ENCODE measurements around the gene ACTR5. TPM values are rescaled to one million over a fixed set of nuclear protein-coding genes. Genes with fewer than 3 reads are reported as not detected.

The ACTR5 gene
- polyA plus RNA-seq, 1 donor from 2014 or later: 23.3 TPM

GRCh38 chr20:38700141-38700540 lies 48.1 kb upstream of the ACTR5 start:
- H3K9me2 ChIP-seq (ENCODE audit: insufficient read depth, low read length): no peaks in the 10 kb centered on the region
- no peaks in the 10 kb centered on the region for H3K27me3 ChIP-seq (ENCODE audit: insufficient read depth, low read depth, low read length)
- H3K4me2 ChIP-seq (ENCODE audit: low read length): no peak overlapping the region
- no peaks in the 10 kb centered on the region for H3K79me2 ChIP-seq (replicated peaks; ENCODE audit: insufficient read depth, low read length)
- H3K27ac ChIP-seq (ENCODE audit: low read length): no peak overlapping the region
- no peak overlapping the region for H3K4me3 ChIP-seq (ENCODE audit: low read length)
- no peak for TF ChIP-seq MXI1 (conservative IDR thresholded peaks at IDR 0.05; ENCODE audit: poor library complexity, severe bottlenecking)
- TF ChIP-seq EP300 (conservative IDR thresholded peaks at IDR 0.05; ENCODE audit: poor library complexity, severe bottlenecking): no peak
- no peak for TF ChIP-seq CTCF (IDR thresholded peaks at IDR 0.05; ENCODE audit: poor library complexity, severe bottlenecking)
- no peak for TF ChIP-seq TAF1 (IDR thresholded peaks at IDR 0.05; ENCODE audit: low read depth)
- no peak for TF ChIP-seq POLR2AphosphoS5 (IDR thresholded peaks at IDR 0.05)
- TF ChIP-seq EZH2 (IDR thresholded peaks at IDR 0.05; ENCODE audit: borderline replicate concordance, insufficient read depth, low read length, poor library complexity, severe bottlenecking): no peak
- TF ChIP-seq REST (IDR thresholded peaks at IDR 0.05; ENCODE audit: borderline replicate concordance): no peak
- no peak for TF ChIP-seq SMC3 (conservative IDR thresholded peaks at IDR 0.05; ENCODE audit: poor library complexity)
- TF ChIP-seq RAD21 (conservative IDR thresholded peaks at IDR 0.05): no peak
- H3K36me3 ChIP-seq (ENCODE audit: insufficient read depth, low read length): no peaks in the 10 kb centered on the region
- no peak overlapping the region for H3K9ac ChIP-seq (ENCODE audit: low read length)
- H3F3A ChIP-seq (ENCODE audit: insufficient read depth, low read length, poor library complexity, severe bottlenecking): no peaks in the 10 kb centered on the region
- H3K9me3 ChIP-seq (ENCODE audit: low read length): no peaks in the 10 kb centered on the region
- no peaks in the 10 kb centered on the region for H4K20me1 ChIP-seq (ENCODE audit: insufficient read depth)
- H2AFZ ChIP-seq (ENCODE audit: low read depth, low read length): no peak overlapping the region

GRCh38 chr20:38700926-38701325 lies 47.3 kb upstream of the ACTR5 start:
- H3K27ac ChIP-seq (ENCODE audit: low read length): no peak overlapping the region
- H3K9me2 ChIP-seq (ENCODE audit: insufficient read depth, low read length): no peaks in the 10 kb centered on the region
- H3K9ac ChIP-seq (ENCODE audit: low read length): no peak overlapping the region
- H2AFZ ChIP-seq (ENCODE audit: low read depth, low read length): no peak overlapping the region
- H3F3A ChIP-seq (ENCODE audit: insufficient read depth, low read length, poor library complexity, severe bottlenecking): no peaks in the 10 kb centered on the region
- H3K4me2 ChIP-seq (ENCODE audit: low read length): no peak overlapping the region
- H3K79me2 ChIP-seq (replicated peaks; ENCODE audit: insufficient read depth, low read length): no peaks in the 10 kb centered on the region
- H3K9me3 ChIP-seq (ENCODE audit: low read length): no peaks in the 10 kb centered on the region
- no peaks in the 10 kb centered on the region for H4K20me1 ChIP-seq (ENCODE audit: insufficient read depth)
- H3K36me3 ChIP-seq (ENCODE audit: insufficient read depth, low read length): no peaks in the 10 kb centered on the region
- TF ChIP-seq POLR2AphosphoS5 (IDR thresholded peaks at IDR 0.05) (no peak), REST (IDR thresholded peaks at IDR 0.05; ENCODE audit: borderline replicate concordance) (no peak), EP300 (conservative IDR thresholded peaks at IDR 0.05; ENCODE audit: poor library complexity, severe bottlenecking) (no peak), MXI1 (conservative IDR thresholded peaks at IDR 0.05; ENCODE audit: poor library complexity, severe bottlenecking) (no peak), RAD21 (conservative IDR thresholded peaks at IDR 0.05) (no peak), CTCF (IDR thresholded peaks at IDR 0.05; ENCODE audit: poor library complexity, severe bottlenecking) (no peak), TAF1 (IDR thresholded peaks at IDR 0.05; ENCODE audit: low read depth) (no peak), SMC3 (conservative IDR thresholded peaks at IDR 0.05; ENCODE audit: poor library complexity) (no peak), EZH2 (IDR thresholded peaks at IDR 0.05; ENCODE audit: borderline replicate concordance, insufficient read depth, low read length, poor library complexity, severe bottlenecking) (no peak)
- no peaks in the 10 kb centered on the region for H3K27me3 ChIP-seq (ENCODE audit: insufficient read depth, low read depth, low read length)
- no peak overlapping the region for H3K4me3 ChIP-seq (ENCODE audit: low read length)

All from neural cell (in vitro differentiated cells).